HepG2 (cell line): ENCODE measurements around the gene MRPL42. TPM values are rescaled to one million over a fixed set of nuclear protein-coding genes. Genes with fewer than 3 reads are reported as not detected.
"Not testable (repeated sequence)": the region's sequence is repeated elsewhere in the genome, so short reads cannot be mapped to it uniquely, and the experiment has no call there.

ENCODE experiments used
- ATAC-seq: fragments of 200-7000 bp; cut with Tn5 transposase; 3 replicates; pipeline ENCODE4 v1.9.1; 2020; ENCODE audit warnings: mild to moderate bottlenecking, moderate library complexity
- BruUV-seq: library from RNA; stranded (reverse); fragments of 400-500 nt; replicated peaks from 2 replicates; lab custom pipeline; 2021; lab: Mats Ljungman, UMichigan
- CTCF ChIA-PET: fragments of 300-600 bp; formaldehyde crosslinking; extraction: SDS; loops from one replicate; lab custom pipeline; 2021; ENCODE audit warnings: low total read pairs, inconsistent platforms, low intra/inter-chr PET ratio; lab: Yijun Ruan, JAX
- POLR2A ChIA-PET: fragments of 350-600 bp; sonication (Branson Sonifier 250); formaldehyde crosslinking; loops from one replicate; lab custom pipeline; 2020; ENCODE audit warnings: antibody characterized with exemption, inconsistent platforms; lab: Yijun Ruan, JAX
- DNase-seq: peaks from one replicate; pipeline ENCODE4 v3.0.0-alpha.2; 2015; ENCODE audit warnings: low spot score
- FAIRE-seq: peaks from 3 replicates; lab custom pipeline; 2011; peaks lifted over from hg19 to GRCh38; lab: Jason Lieb, UNC
- H2AFZ ChIP-seq: one replicate; pipeline ENCODE4 v1.6.1; 2011; ENCODE audit warnings: low read length, inconsistent platforms
- H3K27ac ChIP-seq: fragments of 300-600 bp; 3 replicates; pipeline ENCODE4 v1.8.0; 2011; ENCODE audit warnings: mixed run types, mild to moderate bottlenecking, mixed read lengths, low read length, inconsistent platforms; ENCODE audit not compliant: insufficient read depth; ENCODE audit errors: extremely low read length
- H3K27me3 ChIP-seq, 2 experiments: fragments of 200-600 bp in 1 of 2; 2 replicates in 1 of 2; 3 replicates in 1 of 2; pipeline versions ENCODE4 v1.6.0 to v1.8.0; 2011; ENCODE audit warnings: low read length in 2 of 2, mild to moderate bottlenecking in 2 of 2, moderate library complexity in 2 of 2, inconsistent platforms in 1 of 2; ENCODE audit not compliant: insufficient read depth in 2 of 2, control insufficient read depth in 1 of 2
- H3K36me3 ChIP-seq, 2 experiments: fragments of 200-600 bp in 1 of 2; replicated peaks in 1 of 2; 2 replicates in 1 of 2; 3 replicates in 1 of 2; pipeline versions ENCODE4 v1.5.1 to v1.8.0; 2011; ENCODE audit warnings: low read length in 2 of 2, inconsistent platforms in 1 of 2; ENCODE audit not compliant: insufficient read depth in 2 of 2, control insufficient read depth in 1 of 2
- H3K4me1 ChIP-seq: 2 replicates; pipeline ENCODE4 v1.5.1; 2012; ENCODE audit warnings: low read length, inconsistent platforms; ENCODE audit not compliant: insufficient read depth
- H3K4me2 ChIP-seq: 2 replicates; pipeline ENCODE4 v1.6.0; 2011; ENCODE audit warnings: low read depth, low read length, inconsistent platforms
- H3K4me3 ChIP-seq, 3 experiments: fragments of 200-600 bp in 1 of 3; sonication (generic), shearing (Covaris generic) in 1 of 3; replicated peaks in 1 of 3; 2 replicates each; pipeline ENCODE4 v1.5.1; 2011 to 2016; ENCODE audit warnings: low read length in 3 of 3, inconsistent platforms in 2 of 3, low read depth in 2 of 3, mild to moderate bottlenecking in 2 of 3, control low read depth in 1 of 3, mixed read lengths in 1 of 3; ENCODE audit not compliant: insufficient read depth in 1 of 3
- H3K79me2 ChIP-seq: one replicate; pipeline ENCODE4 v1.6.1; 2011; ENCODE audit warnings: low read length, inconsistent platforms; ENCODE audit not compliant: insufficient read depth
- H3K9ac ChIP-seq: 2 replicates; pipeline ENCODE4 v1.6.0; 2011; ENCODE audit warnings: mild to moderate bottlenecking, low read depth, low read length, inconsistent platforms; ENCODE audit not compliant: insufficient read depth
- H3K9me3 ChIP-seq: 2 replicates; pipeline ENCODE4 v1.5.1; 2012; ENCODE audit warnings: mild to moderate bottlenecking, low read length
- H4K20me1 ChIP-seq: 2 replicates; pipeline ENCODE4 v1.6.0; 2011; ENCODE audit warnings: inconsistent platforms, mild to moderate bottlenecking, low read length, moderate library complexity; ENCODE audit not compliant: insufficient read depth
- GATA4 ChIP-seq: sonication (generic); IDR thresholded peaks from 2 replicates; pipeline ENCODE4 v1.6.1; 2016; ENCODE audit warnings: antibody characterized with exemption, low read depth, borderline replicate concordance
- SAFB2 ChIP-seq: sonication (generic); formaldehyde crosslinking; IDR thresholded peaks from 2 replicates; pipeline ENCODE4 v1.5.1; 2020; ENCODE audit warnings: missing genetic modification reagents, low read depth, mild to moderate bottlenecking, borderline replicate concordance
- ZFP90 ChIP-seq: sonication (generic); formaldehyde crosslinking; IDR thresholded peaks from 2 replicates; pipeline ENCODE4 v1.8.0; 2022; ENCODE audit warnings: missing genetic modification reagents, mild to moderate bottlenecking, inconsistent platforms, borderline replicate concordance
- WGBS: methylation state at CpG from one replicate; pipeline ENCODE4 v1.1.6; 2017; ENCODE audit warnings: low lambda C conversion rate; 5-methylcytosine and 5-hydroxymethylcytosine counted together
- in situ Hi-C: cut with HindIII; loops from 2 replicates; pipeline ENCODE4 v1.10.0; 2017; ENCODE audit warnings: low pct_unique_long_range_greater_than_20kb; ENCODE audit not compliant: extremely low pct_ligation_motif_present
- intact Hi-C: fragments of 100-400 bp; cut with micrococcal nuclease; formaldehyde crosslinking; loops from one replicate; pipeline ENCODE4 v1.10.0; 2022; ENCODE audit not compliant: unreplicated experiment
- polyA plus RNA-seq, 8 experiments: library from polyadenylated mRNA; depleted of rRNA in 3 of 8; stranded (reverse) in 7 of 8; unstranded in 1 of 8; fragments of >200 nt; fragmentation: Illumina TruSeq in 4 of 8; extraction: Trizol in 4 of 8; gene quantifications; 2 replicates each; pipeline versions ENCODE4 v1.2.1 to v1.2.3, GENCODE V29; 2011 to 2016; ENCODE audit warnings: low read depth in 4 of 8, missing spikeins in 1 of 8, mixed read lengths in 1 of 8; ENCODE audit not compliant: insufficient read depth in 1 of 8
- total RNA-seq, 5 experiments: library from RNA; depleted of rRNA; stranded (reverse); fragments of >200 nt; fragmentation: Illumina TruSeq; extraction: Trizol; gene quantifications; 2 replicates each; pipeline ENCODE4 v1.2.3, GENCODE V29; 2016; ENCODE audit warnings: low read depth in 1 of 5
- TF ChIP-seq, protein P1 (sequence below): sonication (generic); formaldehyde crosslinking; IDR thresholded peaks from 2 replicates; pipeline ENCODE4 v1.8.0; 2022; ENCODE audit warnings: missing genetic modification reagents, mild to moderate bottlenecking, borderline replicate concordance
- TF ChIP-seq, protein P2 (sequence below): IDR thresholded peaks from 2 replicates; pipeline ENCODE4 v1.6.1; 2016; ENCODE audit warnings: low read depth, missing genetic modification reagents, missing compliant biosample characterization
- TF ChIP-seq, protein P3 (sequence below): sonication (generic); formaldehyde crosslinking; IDR thresholded peaks from 2 replicates; pipeline ENCODE4 v1.8.1; 2023; ENCODE audit warnings: mild to moderate bottlenecking, missing genetic modification reagents

MRPL42 gene
- total and polyA plus RNA-seq, 2 of the 13 experiments (the other 11 are each of a cell fraction or from before 2014, with no cell fraction given) = 93.3 to 148 TPM

GRCh38 chr12:93558685-93559084, 91.4 kb downstream of the MRPL42 start:
- peak; percentile 95 for TF ChIP-seq ZFP90 (CRISPR knock-in tag)
- H4K20me1 ChIP-seq, H3K27me3 ChIP-seq, in situ Hi-C loops, ATAC-seq, BruUV-seq, intact Hi-C loops, FAIRE-seq, H3K4me2 ChIP-seq, H3K27ac ChIP-seq, DNase-seq, H3K9ac ChIP-seq, H3K4me3 ChIP-seq, POLR2A ChIA-PET, CTCF ChIA-PET, H2AFZ ChIP-seq, H3K79me2 ChIP-seq, H3K36me3 ChIP-seq: not testable (repeated sequence)
- H3K9me3 ChIP-seq = peaks cover 14% of the 10 kb centered on the region; the same call in 1 of the 2 replicates
- H3K4me1 ChIP-seq = peaks cover 12% of the 10 kb centered on the region
- WGBS = 17% methylated on average over 1 of the region's 1 CpG

DNA sequence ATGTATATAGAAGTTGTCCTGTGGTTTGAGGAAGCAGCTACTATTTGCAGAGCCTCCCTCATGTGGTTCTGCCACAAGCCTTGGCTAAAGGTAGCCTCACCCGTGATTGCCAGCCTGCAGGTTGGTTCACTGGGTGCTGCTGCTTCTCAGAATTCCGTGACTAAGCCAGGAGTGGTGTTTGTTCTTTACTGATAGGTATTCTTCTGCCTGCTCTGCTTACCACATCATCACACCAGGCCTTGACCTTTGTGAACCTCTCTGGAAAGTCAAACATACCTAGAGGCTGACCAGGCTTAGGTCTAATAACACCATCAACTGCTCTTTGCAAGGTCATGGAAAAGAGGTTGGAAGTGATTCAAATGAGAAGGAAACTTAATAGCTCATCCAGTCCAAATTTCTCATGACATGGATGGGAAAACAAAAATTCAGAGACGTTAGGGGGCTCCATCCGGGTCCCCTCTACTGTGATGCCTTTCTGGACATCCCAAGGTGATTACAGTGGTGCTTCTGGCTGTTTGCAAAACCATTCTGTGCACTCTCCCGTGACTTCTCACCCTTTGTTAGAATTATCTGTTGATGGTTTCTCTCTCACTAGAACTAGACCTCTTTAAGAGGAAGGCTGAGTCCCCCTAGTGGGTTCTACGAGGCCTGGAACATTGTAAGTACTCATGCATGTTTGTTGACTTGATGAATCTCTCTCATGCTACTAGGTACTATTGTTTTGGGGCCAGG, 96.7 kb downstream of the MRPL42 start:
- peak overlapping the region in 1 of 3 experiments; percentile 27; a peak in 1 of 6 replicates for H3K4me3 ChIP-seq
- WGBS = 0% methylated on average over 5 of the region's 6 CpGs
- H4K20me1 ChIP-seq = no peaks in the 10 kb centered on the region
- BruUV-seq = no TSS peak
- POLR2A ChIA-PET = interaction anchor here (0.6 to 2.1 kb wide), 9 partner anchors 37 to 618 kb away, joined by 3 to 14 read pairs (median 3); partner anchors contain the start of gene CRADD
- CTCF ChIA-PET = interaction anchor here (2.3 kb wide), 1 partner anchor 60 kb away, joined by 10 read pairs; no protein-coding TSS in a partner anchor
- in situ Hi-C loops = loop anchor here (10.0 kb wide), 1 partner anchor 59 kb away; no protein-coding TSS in a partner anchor
- FAIRE-seq = peak; percentile 98
- DNase-seq = peak; percentile 100
- peak overlapping the region; percentile 50 for H3K9ac ChIP-seq
- H3K36me3 ChIP-seq = no peaks in the 10 kb centered on the region
- no peaks in the 10 kb centered on the region for H3K27me3 ChIP-seq
- peaks cover under 1% of the 10 kb centered on the region; the same call in 1 of the 2 replicates for H3K9me3 ChIP-seq
- peaks cover 39% of the 10 kb centered on the region for H3K4me1 ChIP-seq
- peak; percentile 99 for ATAC-seq
- H3K27ac ChIP-seq = peak overlapping the region; percentile 82
- no peak overlapping the region for H2AFZ ChIP-seq
- peak overlapping the region; percentile 64 for H3K4me2 ChIP-seq
- H3K79me2 ChIP-seq = no peaks in the 10 kb centered on the region
- intact Hi-C loops = loop anchor here (2.0 to 5.0 kb wide), 3 partner anchors 39 to 523 kb away; no protein-coding TSS in a partner anchor
- peak; percentile 77; the same call in 1 of the 2 replicates for TF ChIP-seq GATA4
- TF ChIP-seq, protein P1, sequence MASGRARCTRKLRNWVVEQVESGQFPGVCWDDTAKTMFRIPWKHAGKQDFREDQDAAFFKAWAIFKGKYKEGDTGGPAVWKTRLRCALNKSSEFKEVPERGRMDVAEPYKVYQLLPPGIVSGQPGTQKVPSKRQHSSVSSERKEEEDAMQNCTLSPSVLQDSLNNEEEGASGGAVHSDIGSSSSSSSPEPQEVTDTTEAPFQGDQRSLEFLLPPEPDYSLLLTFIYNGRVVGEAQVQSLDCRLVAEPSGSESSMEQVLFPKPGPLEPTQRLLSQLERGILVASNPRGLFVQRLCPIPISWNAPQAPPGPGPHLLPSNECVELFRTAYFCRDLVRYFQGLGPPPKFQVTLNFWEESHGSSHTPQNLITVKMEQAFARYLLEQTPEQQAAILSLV (CRISPR knock-in tag) = no peak
- TF ChIP-seq, protein P2, sequence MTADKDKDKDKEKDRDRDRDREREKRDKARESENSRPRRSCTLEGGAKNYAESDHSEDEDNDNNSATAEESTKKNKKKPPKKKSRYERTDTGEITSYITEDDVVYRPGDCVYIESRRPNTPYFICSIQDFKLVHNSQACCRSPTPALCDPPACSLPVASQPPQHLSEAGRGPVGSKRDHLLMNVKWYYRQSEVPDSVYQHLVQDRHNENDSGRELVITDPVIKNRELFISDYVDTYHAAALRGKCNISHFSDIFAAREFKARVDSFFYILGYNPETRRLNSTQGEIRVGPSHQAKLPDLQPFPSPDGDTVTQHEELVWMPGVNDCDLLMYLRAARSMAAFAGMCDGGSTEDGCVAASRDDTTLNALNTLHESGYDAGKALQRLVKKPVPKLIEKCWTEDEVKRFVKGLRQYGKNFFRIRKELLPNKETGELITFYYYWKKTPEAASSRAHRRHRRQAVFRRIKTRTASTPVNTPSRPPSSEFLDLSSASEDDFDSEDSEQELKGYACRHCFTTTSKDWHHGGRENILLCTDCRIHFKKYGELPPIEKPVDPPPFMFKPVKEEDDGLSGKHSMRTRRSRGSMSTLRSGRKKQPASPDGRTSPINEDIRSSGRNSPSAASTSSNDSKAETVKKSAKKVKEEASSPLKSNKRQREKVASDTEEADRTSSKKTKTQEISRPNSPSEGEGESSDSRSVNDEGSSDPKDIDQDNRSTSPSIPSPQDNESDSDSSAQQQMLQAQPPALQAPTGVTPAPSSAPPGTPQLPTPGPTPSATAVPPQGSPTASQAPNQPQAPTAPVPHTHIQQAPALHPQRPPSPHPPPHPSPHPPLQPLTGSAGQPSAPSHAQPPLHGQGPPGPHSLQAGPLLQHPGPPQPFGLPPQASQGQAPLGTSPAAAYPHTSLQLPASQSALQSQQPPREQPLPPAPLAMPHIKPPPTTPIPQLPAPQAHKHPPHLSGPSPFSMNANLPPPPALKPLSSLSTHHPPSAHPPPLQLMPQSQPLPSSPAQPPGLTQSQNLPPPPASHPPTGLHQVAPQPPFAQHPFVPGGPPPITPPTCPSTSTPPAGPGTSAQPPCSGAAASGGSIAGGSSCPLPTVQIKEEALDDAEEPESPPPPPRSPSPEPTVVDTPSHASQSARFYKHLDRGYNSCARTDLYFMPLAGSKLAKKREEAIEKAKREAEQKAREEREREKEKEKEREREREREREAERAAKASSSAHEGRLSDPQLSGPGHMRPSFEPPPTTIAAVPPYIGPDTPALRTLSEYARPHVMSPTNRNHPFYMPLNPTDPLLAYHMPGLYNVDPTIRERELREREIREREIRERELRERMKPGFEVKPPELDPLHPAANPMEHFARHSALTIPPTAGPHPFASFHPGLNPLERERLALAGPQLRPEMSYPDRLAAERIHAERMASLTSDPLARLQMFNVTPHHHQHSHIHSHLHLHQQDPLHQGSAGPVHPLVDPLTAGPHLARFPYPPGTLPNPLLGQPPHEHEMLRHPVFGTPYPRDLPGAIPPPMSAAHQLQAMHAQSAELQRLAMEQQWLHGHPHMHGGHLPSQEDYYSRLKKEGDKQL (CRISPR knock-in tag) = peak; percentile 94
- peak; percentile 37; the same call in 1 of the 2 replicates for TF ChIP-seq SAFB2
- TF ChIP-seq, protein P3, sequence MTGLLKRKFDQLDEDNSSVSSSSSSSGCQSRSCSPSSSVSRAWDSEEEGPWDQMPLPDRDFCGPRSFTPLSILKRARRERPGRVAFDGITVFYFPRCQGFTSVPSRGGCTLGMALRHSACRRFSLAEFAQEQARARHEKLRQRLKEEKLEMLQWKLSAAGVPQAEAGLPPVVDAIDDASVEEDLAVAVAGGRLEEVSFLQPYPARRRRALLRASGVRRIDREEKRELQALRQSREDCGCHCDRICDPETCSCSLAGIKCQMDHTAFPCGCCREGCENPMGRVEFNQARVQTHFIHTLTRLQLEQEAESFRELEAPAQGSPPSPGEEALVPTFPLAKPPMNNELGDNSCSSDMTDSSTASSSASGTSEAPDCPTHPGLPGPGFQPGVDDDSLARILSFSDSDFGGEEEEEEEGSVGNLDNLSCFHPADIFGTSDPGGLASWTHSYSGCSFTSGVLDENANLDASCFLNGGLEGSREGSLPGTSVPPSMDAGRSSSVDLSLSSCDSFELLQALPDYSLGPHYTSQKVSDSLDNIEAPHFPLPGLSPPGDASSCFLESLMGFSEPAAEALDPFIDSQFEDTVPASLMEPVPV (CRISPR knock-in tag) = peak; percentile 83
